ENCODE measurements around the gene GPR158. TPM values are rescaled to one million over a fixed set of nuclear protein-coding genes. Genes with fewer than 3 reads are reported as not detected.
"Not testable (repeated sequence)": the region's sequence is repeated elsewhere in the genome, so short reads cannot be mapped to it uniquely, and the experiment has no call there.

GPR158 gene
- total RNA-seq, 1 donor from 2014 or later = 7.5 TPM

GRCh38 chr10:25327273-25327672 lies 152.5 kb downstream of the GPR158 start:
- no peak for TF ChIP-seq CTCF (IDR thresholded peaks at IDR 0.05; ENCODE audit: unreplicated experiment)
- Mint-ChIP-seq H3K4me1 (peaks cover 10% of the 10 kb centered on the region), H3K4me3 (no peak overlapping the region), H3K27ac (no peak overlapping the region), H3K27me3 (ENCODE audit: low read depth) (no peaks in the 10 kb centered on the region), H3K36me3 (peaks cover 3% of the 10 kb centered on the region), H3K9me3 (peaks cover 13% of the 10 kb centered on the region)
- no peak for DNase-seq (ENCODE audit: low spot score in 2 of 2, unreplicated experiment in 2 of 2)

- H3K27ac Mint-ChIP-seq = no peak overlapping the region
- peaks cover 8% of the 10 kb centered on the region for H3K9me3 Mint-ChIP-seq
- H3K4me3 Mint-ChIP-seq = no peak overlapping the region
- peaks cover 3% of the 10 kb centered on the region for H3K36me3 Mint-ChIP-seq
- H3K27me3 Mint-ChIP-seq (ENCODE audit: low read depth) = no peaks in the 10 kb centered on the region
- no peak for DNase-seq (ENCODE audit: low spot score in 2 of 2, unreplicated experiment in 2 of 2)
- peaks cover 16% of the 10 kb centered on the region for H3K4me1 Mint-ChIP-seq
- no peak for TF ChIP-seq CTCF (IDR thresholded peaks at IDR 0.05; ENCODE audit: unreplicated experiment)
These were observed 153.6 kb downstream of the GPR158 start for GRCh38 chr10:25328361-25328760.

- not testable (repeated sequence) for H3K9me3 Mint-ChIP-seq; H3K27ac Mint-ChIP-seq; DNase-seq (ENCODE audit: low spot score in 2 of 2, unreplicated experiment in 2 of 2); H3K4me3 Mint-ChIP-seq; H3K36me3 Mint-ChIP-seq; H3K27me3 Mint-ChIP-seq (ENCODE audit: low read depth)
- H3K4me1 Mint-ChIP-seq = peaks cover 16% of the 10 kb centered on the region
These were observed 154.8 kb downstream of the GPR158 start for GRCh38 chr10:25329587-25329986.

- Mint-ChIP-seq H3K4me1 (peaks cover 8% of the 10 kb centered on the region), H3K9me3 (no peaks in the 10 kb centered on the region), H3K36me3 (no peaks in the 10 kb centered on the region), H3K27ac (no peak overlapping the region), H3K27me3 (ENCODE audit: low read depth) (no peaks in the 10 kb centered on the region), H3K4me3 (no peak overlapping the region)
- no peak for TF ChIP-seq CTCF (IDR thresholded peaks at IDR 0.05; ENCODE audit: unreplicated experiment)
- no peak for DNase-seq (ENCODE audit: low spot score in 2 of 2, unreplicated experiment in 2 of 2)
These were observed 159.6 kb downstream of the GPR158 start for GRCh38 chr10:25334445-25334844.

GRCh38 chr10:25336330-25336729 lies 161.5 kb downstream of the GPR158 start:
- no peak for DNase-seq (ENCODE audit: low spot score in 2 of 2, unreplicated experiment in 2 of 2)
- Mint-ChIP-seq H3K4me3 (no peak overlapping the region), H3K27ac (no peak overlapping the region), H3K36me3 (no peaks in the 10 kb centered on the region), H3K4me1 (peaks cover 5% of the 10 kb centered on the region), H3K27me3 (ENCODE audit: low read depth) (no peaks in the 10 kb centered on the region), H3K9me3 (no peaks in the 10 kb centered on the region)
- TF ChIP-seq CTCF (IDR thresholded peaks at IDR 0.05; ENCODE audit: unreplicated experiment) = no peak

GRCh38 chr10:25338271-25338670 lies 163.5 kb downstream of the GPR158 start:
- no peaks in the 10 kb centered on the region for H3K27me3 Mint-ChIP-seq (ENCODE audit: low read depth)
- DNase-seq (ENCODE audit: low spot score in 2 of 2, unreplicated experiment in 2 of 2) = no peak

More at GRCh38 chr10:25338271-25338670, 163.5 kb downstream of the GPR158 start:
- Mint-ChIP-seq H3K27ac (no peak overlapping the region), H3K36me3 (no peaks in the 10 kb centered on the region), H3K4me3 (no peak overlapping the region), H3K4me1 (peaks cover 11% of the 10 kb centered on the region), H3K9me3 (no peaks in the 10 kb centered on the region)
- no peak for TF ChIP-seq CTCF (IDR thresholded peaks at IDR 0.05; ENCODE audit: unreplicated experiment)
